Dermis microvascular lymphatic vessel endothelial cell (primary cell): ENCODE measurements around the gene ERBB4. TPM values are rescaled to one million over a fixed set of nuclear protein-coding genes. Genes with fewer than 3 reads are reported as not detected.

Source experiments
- DNase-seq, 2 donors: peaks; one replicate each; pipeline versions ENCODE4 v3.0.0 to v3.0.0-alpha.2; 2010; ENCODE audit warnings: low read depth in 2 of 2
- total RNA-seq: library from RNA; depleted of rRNA; stranded (reverse); fragments of >200 nt; gene quantifications from 2 replicates; pipeline ENCODE4 v1.2.1, GENCODE V29; 2014

The ERBB4 gene
- total RNA-seq, 1 donor from 2014 or later, result not detected

GRCh38 chr2:212364112-212364985 is 174.3 kb downstream of the ERBB4 start:
- DNase-seq, result no peak

- DNase-seq, result no peak
Observed at GRCh38 chr2:212361174-212361756, 177.3 kb downstream of the ERBB4 start.

- no peak for DNase-seq
Observed at GRCh38 chr2:212360068-212360460, 178.5 kb downstream of the ERBB4 start.

- DNase-seq, result no peak
Observed at GRCh38 chr2:212359425-212360067, 179.1 kb downstream of the ERBB4 start.

GRCh38 chr2:212357606-212358005 is 181.0 kb downstream of the ERBB4 start:
- DNase-seq, result no peak

- DNase-seq, result no peak
Observed at GRCh38 chr2:212354382-212354781, 184.2 kb downstream of the ERBB4 start.

- DNase-seq, result no peak
Observed at GRCh38 chr2:212348501-212348900, 190.1 kb downstream of the ERBB4 start.

GRCh38 chr2:212346865-212347264 is 191.7 kb downstream of the ERBB4 start:
- DNase-seq, result no peak

GRCh38 chr2:212345966-212346365 is 192.6 kb downstream of the ERBB4 start:
- no peak for DNase-seq

GRCh38 chr2:212344131-212344530 is 194.5 kb downstream of the ERBB4 start:
- no peak for DNase-seq

- no peak for DNase-seq
Observed at GRCh38 chr2:212343167-212343566, 195.4 kb downstream of the ERBB4 start.

- DNase-seq, result no peak
Observed at GRCh38 chr2:212337486-212338343, 200.9 kb downstream of the ERBB4 start.

GRCh38 chr2:212337036-212337435 is 201.6 kb downstream of the ERBB4 start:
- no peak for DNase-seq

- DNase-seq, result no peak
Observed at GRCh38 chr2:212330263-212330662, 208.3 kb downstream of the ERBB4 start.

GRCh38 chr2:212328712-212329496 is 209.7 kb downstream of the ERBB4 start:
- no peak for DNase-seq

- DNase-seq, result no peak
Observed at GRCh38 chr2:212328136-212328535, 210.5 kb downstream of the ERBB4 start.

GRCh38 chr2:212327171-212327809 is 211.3 kb downstream of the ERBB4 start:
- DNase-seq, result no peak

GRCh38 chr2:212318636-212319035 is 220.0 kb downstream of the ERBB4 start:
- DNase-seq, result no peak

- no peak for DNase-seq
Observed at GRCh38 chr2:212314680-212315079, 223.9 kb downstream of the ERBB4 start.

- DNase-seq, result no peak
Observed at GRCh38 chr2:212311807-212312404, 226.7 kb downstream of the ERBB4 start.
